Measurements from ENCODE around the gene GPC2. TPM values are rescaled to one million over a fixed set of nuclear protein-coding genes. Genes with fewer than 3 reads are reported as not detected.
A peak's percentile ranks its signal among the peaks of the same experiment; 100 is the strongest.
"Not testable (repeated sequence)": the region's sequence is repeated elsewhere in the genome, so short reads cannot be mapped to it uniquely, and the experiment has no call there.

GPC2 gene
- total RNA-seq, 1 experiment from 2014 or later: 0.33 TPM

- not testable (repeated sequence) for H3K27me3 ChIP-seq, H3K36me3 ChIP-seq, DNase-seq, H3K4me3 ChIP-seq, H3K9me3 ChIP-seq
Observed at GRCh38 chr7:100146350-100146749, 30.8 kb downstream of the GPC2 start.

DNA sequence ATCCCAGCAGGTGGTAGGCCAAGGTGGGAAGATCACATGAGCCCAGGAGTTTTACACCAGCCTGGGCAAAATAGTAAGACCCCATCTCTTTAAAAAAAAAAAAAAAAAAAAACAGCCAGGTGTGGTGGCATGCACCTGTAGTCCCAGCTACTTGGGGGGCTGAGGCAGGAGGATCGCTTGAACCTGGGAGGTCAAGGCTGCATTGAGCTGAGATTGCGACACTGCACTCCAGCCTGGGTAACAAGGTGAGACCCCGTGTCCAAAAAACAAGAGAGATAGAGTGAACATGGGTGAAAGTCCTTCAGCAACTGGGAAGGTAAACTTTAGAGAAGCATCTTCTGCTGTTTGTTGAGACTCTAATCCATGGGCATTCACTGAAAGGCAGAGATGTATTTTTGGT lies 34.7 kb downstream of the GPC2 start:
- H3K4me3 ChIP-seq: no peak overlapping the region
- no peak for DNase-seq
- H3K9me3 ChIP-seq: no peaks in the 10 kb centered on the region
- H3K36me3 ChIP-seq: no peaks in the 10 kb centered on the region
- no peaks in the 10 kb centered on the region for H3K27me3 ChIP-seq

DNA sequence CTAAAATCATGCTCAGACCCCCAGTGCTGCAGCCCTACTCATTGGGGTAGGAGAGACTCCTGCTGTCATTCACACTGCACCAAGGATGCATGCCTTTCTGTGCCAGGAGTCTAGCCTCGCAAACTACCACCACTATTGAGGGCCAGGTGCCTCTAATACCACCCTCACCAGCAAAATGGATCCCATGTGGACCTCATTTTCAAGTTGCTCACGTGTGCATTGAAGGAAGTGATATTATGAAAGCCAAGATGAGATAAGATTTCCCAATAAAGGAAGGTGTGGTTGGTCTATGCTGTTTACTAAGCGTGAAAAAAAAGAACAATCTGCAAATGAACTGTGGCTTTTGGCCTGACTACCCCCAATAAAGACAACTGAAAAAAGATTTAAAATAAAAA lies 35.6 kb downstream of the GPC2 start:
- H3K9me3 ChIP-seq: no peaks in the 10 kb centered on the region
- no peaks in the 10 kb centered on the region for H3K36me3 ChIP-seq
- H3K4me3 ChIP-seq: no peak overlapping the region
- DNase-seq: no peak
- no peaks in the 10 kb centered on the region for H3K27me3 ChIP-seq

- DNase-seq: no peak
- Histone ChIP-seq H3K4me3 (no peak overlapping the region), H3K36me3 (no peaks in the 10 kb centered on the region), H3K9me3 (no peaks in the 10 kb centered on the region), H3K27me3 (no peaks in the 10 kb centered on the region)
Observed at GRCh38 chr7:100137851-100138760, 39.1 kb downstream of the GPC2 start.

- Histone ChIP-seq H3K27me3 (no peaks in the 10 kb centered on the region), H3K4me3 (no peak overlapping the region), H3K36me3 (no peaks in the 10 kb centered on the region), H3K9me3 (no peaks in the 10 kb centered on the region)
- peak; percentile 29 for DNase-seq
Observed at GRCh38 chr7:100132697-100133151, 44.5 kb downstream of the GPC2 start.

DNA sequence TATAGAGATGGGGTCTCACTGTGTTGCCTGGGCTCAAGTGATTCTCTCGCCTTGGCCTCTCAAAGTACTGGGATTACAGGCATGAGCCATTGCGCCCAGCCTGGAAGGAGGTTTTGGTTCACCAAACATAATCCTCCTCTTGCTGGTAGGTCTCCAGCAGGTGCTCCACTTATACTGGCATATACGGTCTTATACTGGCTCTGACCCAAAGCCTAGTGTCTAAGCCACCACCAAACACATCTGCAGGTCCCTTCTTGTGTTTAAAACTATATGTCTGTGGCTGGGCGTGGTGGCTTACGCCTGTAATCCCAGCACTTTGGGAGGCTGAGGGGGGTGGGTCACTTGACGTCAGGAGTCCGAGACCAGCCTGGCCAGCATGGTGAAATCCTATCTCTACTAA lies 45.1 kb downstream of the GPC2 start:
- Histone ChIP-seq H3K36me3 (no peaks in the 10 kb centered on the region), H3K27me3 (no peaks in the 10 kb centered on the region), H3K9me3 (no peaks in the 10 kb centered on the region), H3K4me3 (no peak overlapping the region)
- no peak for DNase-seq

GRCh38 chr7:100130608-100131453 lies 46.4 kb downstream of the GPC2 start:
- Histone ChIP-seq H3K27me3 (no peaks in the 10 kb centered on the region), H3K9me3 (no peaks in the 10 kb centered on the region), H3K4me3 (no peak overlapping the region), H3K36me3 (no peaks in the 10 kb centered on the region)
- DNase-seq: peak; percentile 39

DNA sequence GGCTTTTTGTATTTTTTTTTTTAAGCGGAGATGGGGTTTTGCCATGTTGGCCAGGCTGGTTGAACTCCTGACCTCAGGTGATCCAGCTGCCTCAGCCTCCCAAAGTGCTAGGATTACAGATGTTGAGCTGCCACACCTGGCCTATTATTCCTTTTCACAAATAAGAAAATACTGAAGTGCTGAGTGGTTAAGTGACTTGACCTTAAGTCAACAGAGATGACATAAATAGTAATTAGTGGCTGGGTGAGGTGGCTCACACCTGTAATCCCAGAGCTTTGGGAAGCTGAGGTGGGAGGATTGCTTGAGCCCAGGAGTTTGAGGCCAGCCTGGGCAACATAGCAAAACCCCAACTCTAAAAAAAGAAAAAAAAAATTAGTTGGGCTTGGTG lies 47.0 kb downstream of the GPC2 start:
- not testable (repeated sequence) for H3K27me3 ChIP-seq, H3K9me3 ChIP-seq, DNase-seq, H3K4me3 ChIP-seq, H3K36me3 ChIP-seq

- Histone ChIP-seq H3K9me3 (no peaks in the 10 kb centered on the region), H3K27me3 (no peaks in the 10 kb centered on the region), H3K36me3 (no peaks in the 10 kb centered on the region; the same call in 1 of the 2 replicates), H3K4me3 (no peak overlapping the region)
- DNase-seq: no peak
Observed at GRCh38 chr7:100128637-100128963, 48.6 kb downstream of the GPC2 start.

DNA sequence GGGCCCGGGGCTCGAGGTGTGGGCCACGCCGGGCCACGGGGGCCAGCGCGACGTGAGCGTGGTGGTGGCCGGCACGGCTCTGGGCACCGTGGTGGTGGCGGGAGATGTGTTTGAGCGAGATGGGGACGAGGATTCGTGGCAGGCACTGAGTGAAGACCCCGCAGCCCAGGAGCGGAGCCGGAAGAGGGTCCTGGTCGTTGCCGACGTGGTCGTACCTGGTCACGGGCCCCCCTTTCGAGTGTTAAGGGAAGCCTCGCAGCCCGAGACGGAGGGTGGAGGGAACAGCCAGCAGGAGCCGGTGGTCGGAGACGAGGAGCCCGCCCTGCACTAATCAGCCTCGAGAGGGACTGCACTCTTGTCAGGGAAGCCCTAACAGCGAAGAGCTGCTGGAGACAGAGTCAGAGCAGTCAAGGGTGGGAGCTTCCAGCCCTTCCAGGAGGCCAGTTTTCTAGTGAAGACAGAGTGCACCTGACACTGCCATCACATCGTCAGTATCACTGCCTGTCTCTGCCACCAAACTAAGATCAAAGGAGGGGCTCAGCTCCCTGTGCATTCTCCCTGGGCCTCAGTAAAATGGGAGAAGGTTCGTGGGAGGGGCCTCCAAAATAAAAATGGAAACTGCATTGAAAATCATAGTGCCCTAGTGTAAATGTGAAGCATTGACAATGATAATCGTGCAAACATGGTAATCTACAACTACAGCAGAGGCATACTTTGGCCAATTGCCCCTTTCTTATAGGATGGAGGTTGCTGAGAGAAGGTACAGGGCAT lies 49.1 kb downstream of the GPC2 start:
- H3K36me3 ChIP-seq: no peaks in the 10 kb centered on the region; the same call in 1 of the 2 replicates
- no peaks in the 10 kb centered on the region for H3K27me3 ChIP-seq
- H3K9me3 ChIP-seq: no peaks in the 10 kb centered on the region
- DNase-seq: no peak
- H3K4me3 ChIP-seq: peak overlapping the region; percentile 84

DNA sequence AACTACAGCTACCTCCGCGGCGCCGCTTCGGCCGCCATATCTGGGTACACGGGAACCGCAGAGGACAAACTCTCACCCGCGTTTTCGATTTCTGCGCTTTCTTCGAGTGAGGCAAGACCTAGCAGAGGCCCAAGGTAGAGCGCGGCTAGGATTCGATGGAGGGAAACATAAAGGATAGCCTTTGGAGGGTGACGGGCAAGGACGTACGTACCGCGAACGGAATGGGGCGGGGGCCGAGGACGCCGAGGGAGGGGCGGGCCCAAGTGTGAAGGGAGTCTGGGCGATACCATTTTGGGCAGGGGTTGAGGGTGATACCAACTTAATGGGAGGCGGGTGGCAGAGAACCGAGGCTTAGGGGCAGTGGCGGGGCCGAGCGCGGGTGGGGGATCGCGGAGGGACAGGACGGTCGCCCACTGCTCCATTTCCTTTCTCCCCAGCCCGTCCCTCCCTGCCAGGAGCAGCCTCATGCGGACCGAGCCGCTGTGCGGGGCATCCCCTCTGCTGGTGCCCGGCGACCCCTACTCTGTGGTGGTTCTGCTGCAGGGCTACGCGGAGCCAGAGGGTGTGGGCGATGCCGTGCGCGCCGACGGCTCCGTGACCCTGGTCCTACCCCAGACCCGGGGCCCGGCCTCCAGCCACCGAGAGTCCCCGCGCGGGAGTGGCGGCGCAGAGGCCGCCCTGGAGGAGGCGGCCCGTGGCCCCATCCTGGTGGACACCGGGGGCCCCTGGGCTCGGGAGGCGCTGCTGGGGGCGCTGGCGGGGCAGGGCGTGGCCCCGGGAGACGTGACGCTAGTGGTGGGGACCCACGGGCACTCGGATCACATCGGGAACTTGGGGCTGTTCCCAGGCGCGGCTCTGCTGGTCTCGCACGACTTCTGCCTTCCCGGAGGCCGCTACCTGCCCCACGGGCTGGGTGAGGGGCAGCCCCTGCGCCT lies 50.0 kb downstream of the GPC2 start, which contains the start of gene MBLAC1:
Gene MBLAC1, plus strand, starts transcription at position 37 of the 935 bp plus-strand sequence. Its CDS starts 429 bp downstream, at position 466.
- H3K36me3 ChIP-seq: no peaks in the 10 kb centered on the region; the same call in 1 of the 2 replicates
- peak; percentile 81 for DNase-seq
- H3K9me3 ChIP-seq: no peaks in the 10 kb centered on the region
- no peaks in the 10 kb centered on the region for H3K27me3 ChIP-seq
- H3K4me3 ChIP-seq: peak within 1 kb of the TSS; percentile 84

- no peaks in the 10 kb centered on the region; the same call in 1 of the 2 replicates for H3K36me3 ChIP-seq
- no peaks in the 10 kb centered on the region for H3K9me3 ChIP-seq
- H3K4me3 ChIP-seq: peak overlapping the region; percentile 84
- no peak for DNase-seq
- no peaks in the 10 kb centered on the region for H3K27me3 ChIP-seq
Observed at GRCh38 chr7:100126239-100126930, 50.8 kb downstream of the GPC2 start.

GRCh38 chr7:100124301-100125230 lies 52.6 kb downstream of the GPC2 start:
- no peak for DNase-seq
- Histone ChIP-seq H3K4me3 (no peak overlapping the region), H3K36me3 (no peaks in the 10 kb centered on the region; the same call in 1 of the 2 replicates), H3K27me3 (no peaks in the 10 kb centered on the region), H3K9me3 (no peaks in the 10 kb centered on the region)

GRCh38 chr7:100122568-100122967 lies 54.6 kb downstream of the GPC2 start:
- no peak for DNase-seq
- Histone ChIP-seq H3K36me3 (no peaks in the 10 kb centered on the region; the same call in 1 of the 2 replicates), H3K9me3 (no peaks in the 10 kb centered on the region), H3K4me3 (no peak overlapping the region), H3K27me3 (no peaks in the 10 kb centered on the region)
